SIG-M5 treated with dmso at 0.1 percent for 504 hours (cell line): Measurements from ENCODE around the gene COL13A1.

ENCODE experiments used
- DNase-seq: peaks from one replicate; lab custom pipeline; 2025; ENCODE audit not compliant: unreplicated experiment; lab: John Stamatoyannopoulos, UW

Gene COL13A1

GRCh38 chr10:69884686-69885085 is 83.0 kb downstream of the COL13A1 start:
- DNase-seq: no peak

- DNase-seq: no peak
Measured at GRCh38 chr10:69885379-69886013, 83.8 kb downstream of the COL13A1 start.

- DNase-seq: no peak
Measured at GRCh38 chr10:69888882-69889584, 87.3 kb downstream of the COL13A1 start.

GRCh38 chr10:69890065-69890847 is 88.5 kb downstream of the COL13A1 start:
- no peak for DNase-seq

- no peak for DNase-seq
Measured at GRCh38 chr10:69891057-69891617, 89.4 kb downstream of the COL13A1 start.

- no peak for DNase-seq
Measured at GRCh38 chr10:69892406-69892805, 90.7 kb downstream of the COL13A1 start.

GRCh38 chr10:69892816-69893215 is 91.1 kb downstream of the COL13A1 start:
- DNase-seq: no peak

GRCh38 chr10:69893271-69893900 is 91.7 kb downstream of the COL13A1 start:
- no peak for DNase-seq

- DNase-seq: no peak
Measured at GRCh38 chr10:69894156-69894555, 92.5 kb downstream of the COL13A1 start.

GRCh38 chr10:69895759-69896158 is 94.1 kb downstream of the COL13A1 start:
- no peak for DNase-seq

GRCh38 chr10:69896606-69897231 is 95.0 kb downstream of the COL13A1 start:
- no peak for DNase-seq

GRCh38 chr10:69897432-69897831 is 95.7 kb downstream of the COL13A1 start:
- DNase-seq: no peak

GRCh38 chr10:69897999-69898398 is 96.3 kb downstream of the COL13A1 start:
- no peak for DNase-seq

GRCh38 chr10:69898524-69898923 is 96.8 kb downstream of the COL13A1 start:
- DNase-seq: no peak

- DNase-seq: no peak
Measured at GRCh38 chr10:69898941-69899340, 97.2 kb downstream of the COL13A1 start.

- DNase-seq: no peak
Measured at GRCh38 chr10:69899727-69900595, 98.3 kb downstream of the COL13A1 start.

- DNase-seq: no peak
Measured at GRCh38 chr10:69901022-69901421, 99.3 kb downstream of the COL13A1 start.

- DNase-seq: no peak
Measured at GRCh38 chr10:69901628-69902505, 100.2 kb downstream of the COL13A1 start.
